Thyroid gland (tissue), 4 donors: ENCODE data around the gene PPP2R2C.

Experiments used
- POLR2A ChIP-seq, 2 donors: fragments of 450-650 bp; IDR thresholded peaks; one replicate each; pipeline ENCODE4 v1.6.1; 2017; ENCODE audit warnings: antibody characterized with exemption in 2 of 2, mild to moderate bottlenecking in 2 of 2, moderate library complexity in 1 of 2
- TF ChIP-seq, protein P1 (sequence below), 6 experiments: fragments of 200-600 bp in 3 of 6; fragments of 450-650 bp in 3 of 6; sonication (generic) in 3 of 6; IDR thresholded peaks; one replicate each; pipeline ENCODE4 v1.5.1; 2016 to 2019; ENCODE audit warnings: antibody characterized with exemption in 6 of 6, mild to moderate bottlenecking in 2 of 6, inconsistent platforms in 1 of 6, moderate library complexity in 1 of 6

DNA sequence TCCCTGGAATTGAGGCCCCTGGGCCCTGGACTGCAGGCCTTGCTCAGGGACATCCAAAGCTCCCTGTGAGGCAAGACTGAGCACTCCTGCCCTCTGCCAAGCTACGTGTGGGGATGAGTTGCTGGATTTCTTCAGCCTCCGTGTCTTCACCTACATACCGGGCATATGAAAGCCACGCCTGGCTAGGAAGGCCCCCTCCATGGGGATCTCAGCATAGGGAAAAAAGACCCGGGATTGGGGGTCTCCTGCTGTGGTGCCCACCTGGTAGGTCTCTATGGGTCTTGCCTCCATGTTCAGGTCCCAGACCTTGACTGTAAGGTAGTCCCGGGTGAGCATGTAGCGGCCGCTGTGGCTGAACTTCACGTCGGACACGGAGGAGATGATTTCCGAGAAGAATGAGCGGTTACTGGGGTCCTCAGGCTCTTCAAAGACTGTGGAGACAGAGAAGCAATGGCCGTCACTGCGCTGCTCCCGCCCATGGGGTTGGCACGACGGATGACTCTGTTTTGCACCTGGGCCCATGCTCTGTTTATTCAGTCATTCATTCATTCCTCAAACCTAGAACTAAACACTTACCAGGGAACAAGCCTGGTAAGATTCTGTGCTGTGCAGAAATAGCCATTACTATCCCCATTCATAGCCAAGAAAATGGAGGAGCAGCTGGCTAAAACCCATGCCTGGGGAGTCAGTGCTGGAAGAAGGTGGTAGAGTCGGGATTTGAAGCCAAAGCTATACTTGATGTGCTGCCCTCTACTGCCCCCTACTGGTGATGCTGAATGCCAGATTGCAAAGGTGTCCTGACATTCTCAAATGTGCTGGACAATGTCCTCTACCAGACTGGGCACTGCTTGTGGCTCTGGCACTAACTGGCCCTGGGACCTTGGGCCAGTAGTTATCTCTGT is 138.9 kb downstream of the PPP2R2C start:
- TF ChIP-seq, protein P1, sequence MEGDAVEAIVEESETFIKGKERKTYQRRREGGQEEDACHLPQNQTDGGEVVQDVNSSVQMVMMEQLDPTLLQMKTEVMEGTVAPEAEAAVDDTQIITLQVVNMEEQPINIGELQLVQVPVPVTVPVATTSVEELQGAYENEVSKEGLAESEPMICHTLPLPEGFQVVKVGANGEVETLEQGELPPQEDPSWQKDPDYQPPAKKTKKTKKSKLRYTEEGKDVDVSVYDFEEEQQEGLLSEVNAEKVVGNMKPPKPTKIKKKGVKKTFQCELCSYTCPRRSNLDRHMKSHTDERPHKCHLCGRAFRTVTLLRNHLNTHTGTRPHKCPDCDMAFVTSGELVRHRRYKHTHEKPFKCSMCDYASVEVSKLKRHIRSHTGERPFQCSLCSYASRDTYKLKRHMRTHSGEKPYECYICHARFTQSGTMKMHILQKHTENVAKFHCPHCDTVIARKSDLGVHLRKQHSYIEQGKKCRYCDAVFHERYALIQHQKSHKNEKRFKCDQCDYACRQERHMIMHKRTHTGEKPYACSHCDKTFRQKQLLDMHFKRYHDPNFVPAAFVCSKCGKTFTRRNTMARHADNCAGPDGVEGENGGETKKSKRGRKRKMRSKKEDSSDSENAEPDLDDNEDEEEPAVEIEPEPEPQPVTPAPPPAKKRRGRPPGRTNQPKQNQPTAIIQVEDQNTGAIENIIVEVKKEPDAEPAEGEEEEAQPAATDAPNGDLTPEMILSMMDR (IDR thresholded peaks at IDR 0.05) = peak in 2 of 6 experiments; percentile 11 to 12
- no peak for TF ChIP-seq POLR2A (IDR thresholded peaks at IDR 0.05)
